ENCODE measurements around the gene FAM186B.

GRCh38 chr12:49557917-49558215 lies 47.6 kb downstream of the FAM186B start:
- TF ChIP-seq CTCF (IDR thresholded peaks at IDR 0.05; ENCODE audit: low read depth, low read length): peak; percentile 24
- TF ChIP-seq EZH2phosphoT487 (IDR thresholded peaks at IDR 0.05; ENCODE audit: low read depth): no peak
